Measurements from ENCODE around the gene TBC1D5. TPM values are rescaled to one million over a fixed set of nuclear protein-coding genes. Genes with fewer than 3 reads are reported as not detected.

The TBC1D5 gene
- total RNA-seq, 3 donors from 2014 or later, result 70.1 to 109 (median 90.1) TPM

DNA sequence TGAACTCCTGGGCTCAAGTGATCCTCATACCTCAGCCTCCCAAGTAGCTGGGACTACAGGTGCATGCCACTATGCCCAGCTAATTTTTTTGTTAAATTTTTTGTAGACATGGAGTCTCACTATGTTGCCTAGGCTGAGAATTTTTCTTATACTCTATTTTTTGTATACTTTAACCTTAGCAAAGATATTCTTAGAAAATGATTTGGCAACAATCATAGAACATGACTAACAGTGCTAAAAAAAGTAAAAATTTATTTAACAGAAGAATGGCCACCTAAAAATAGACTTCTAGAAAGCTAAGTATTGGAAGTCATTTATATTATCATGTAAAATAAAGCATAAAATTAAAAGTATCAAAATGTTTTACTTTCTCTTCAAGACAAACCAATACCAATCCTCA is 535.4 kb downstream of the TBC1D5 start:
- H3K4me1 ChIP-seq, result no peaks in the 10 kb centered on the region
- no peak overlapping the region for H3K4me3 ChIP-seq
- H3K27me3 ChIP-seq, result no peaks in the 10 kb centered on the region
- DNase-seq (ENCODE audit: low spot score in 2 of 2), result no peak
- no peak for TF ChIP-seq POLR2A (IDR thresholded peaks at IDR 0.05)
- TF ChIP-seq, protein P1, sequence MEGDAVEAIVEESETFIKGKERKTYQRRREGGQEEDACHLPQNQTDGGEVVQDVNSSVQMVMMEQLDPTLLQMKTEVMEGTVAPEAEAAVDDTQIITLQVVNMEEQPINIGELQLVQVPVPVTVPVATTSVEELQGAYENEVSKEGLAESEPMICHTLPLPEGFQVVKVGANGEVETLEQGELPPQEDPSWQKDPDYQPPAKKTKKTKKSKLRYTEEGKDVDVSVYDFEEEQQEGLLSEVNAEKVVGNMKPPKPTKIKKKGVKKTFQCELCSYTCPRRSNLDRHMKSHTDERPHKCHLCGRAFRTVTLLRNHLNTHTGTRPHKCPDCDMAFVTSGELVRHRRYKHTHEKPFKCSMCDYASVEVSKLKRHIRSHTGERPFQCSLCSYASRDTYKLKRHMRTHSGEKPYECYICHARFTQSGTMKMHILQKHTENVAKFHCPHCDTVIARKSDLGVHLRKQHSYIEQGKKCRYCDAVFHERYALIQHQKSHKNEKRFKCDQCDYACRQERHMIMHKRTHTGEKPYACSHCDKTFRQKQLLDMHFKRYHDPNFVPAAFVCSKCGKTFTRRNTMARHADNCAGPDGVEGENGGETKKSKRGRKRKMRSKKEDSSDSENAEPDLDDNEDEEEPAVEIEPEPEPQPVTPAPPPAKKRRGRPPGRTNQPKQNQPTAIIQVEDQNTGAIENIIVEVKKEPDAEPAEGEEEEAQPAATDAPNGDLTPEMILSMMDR (IDR thresholded peaks at IDR 0.05), result no peak
- no peak for TF ChIP-seq POLR2AphosphoS5 (IDR thresholded peaks at IDR 0.05)
- intact Hi-C loops (cut with DNase I; ENCODE audit: low total_unique reads), result no loop called here
- H3K9me3 ChIP-seq, result peaks cover 12 to 15% of the 10 kb centered on the region in 2 donors
- no peaks in the 10 kb centered on the region for H3K36me3 ChIP-seq
- no peak overlapping the region for H3K27ac ChIP-seq

GRCh38 chr3:17204049-17204650 is 538.3 kb downstream of the TBC1D5 start:
- peaks cover 15% of the 10 kb centered on the region in 2 donors for H3K9me3 ChIP-seq
- intact Hi-C loops (cut with DNase I; ENCODE audit: low total_unique reads), result no loop called here
- no peak for DNase-seq (ENCODE audit: low spot score in 2 of 2)

GRCh38 chr3:17201538-17201937 is 540.9 kb downstream of the TBC1D5 start:
- DNase-seq (ENCODE audit: low spot score in 2 of 2), result no peak
- intact Hi-C loops (cut with DNase I; ENCODE audit: low total_unique reads), result no loop called here
- Histone ChIP-seq H3K27me3 (no peaks in the 10 kb centered on the region), H3K36me3 (no peaks in the 10 kb centered on the region), H3K4me1 (no peaks in the 10 kb centered on the region), H3K4me3 (no peak overlapping the region), H3K9me3 (peaks cover 15% of the 10 kb centered on the region in 2 donors), H3K27ac (no peak overlapping the region)
- TF ChIP-seq, protein P1 (IDR thresholded peaks at IDR 0.05), result no peak
- TF ChIP-seq POLR2AphosphoS5 (IDR thresholded peaks at IDR 0.05) (no peak), POLR2A (IDR thresholded peaks at IDR 0.05) (no peak)

More at GRCh38 chr3:17204049-17204650, 538.3 kb downstream of the TBC1D5 start:
- Histone ChIP-seq H3K4me1 (no peaks in the 10 kb centered on the region), H3K36me3 (no peaks in the 10 kb centered on the region), H3K27me3 (no peaks in the 10 kb centered on the region), H3K4me3 (no peak overlapping the region), H3K27ac (no peak overlapping the region)
- TF ChIP-seq POLR2A (IDR thresholded peaks at IDR 0.05) (no peak), POLR2AphosphoS5 (IDR thresholded peaks at IDR 0.05) (no peak)
- TF ChIP-seq, protein P1 (IDR thresholded peaks at IDR 0.05), result no peak

- Histone ChIP-seq H3K27ac (no peak overlapping the region), H3K4me1 (no peaks in the 10 kb centered on the region), H3K9me3 (no peaks in the 10 kb centered on the region), H3K36me3 (no peaks in the 10 kb centered on the region), H3K4me3 (no peak overlapping the region), H3K27me3 (no peaks in the 10 kb centered on the region)
- intact Hi-C loops (cut with DNase I; ENCODE audit: low total_unique reads), result no loop called here
- TF ChIP-seq POLR2A (IDR thresholded peaks at IDR 0.05) (no peak), POLR2AphosphoS5 (IDR thresholded peaks at IDR 0.05) (no peak)
- TF ChIP-seq, protein P1 (IDR thresholded peaks at IDR 0.05), result no peak
- no peak for DNase-seq (ENCODE audit: low spot score in 2 of 2)
Measured at GRCh38 chr3:17195856-17196604, 546.4 kb downstream of the TBC1D5 start.

DNA sequence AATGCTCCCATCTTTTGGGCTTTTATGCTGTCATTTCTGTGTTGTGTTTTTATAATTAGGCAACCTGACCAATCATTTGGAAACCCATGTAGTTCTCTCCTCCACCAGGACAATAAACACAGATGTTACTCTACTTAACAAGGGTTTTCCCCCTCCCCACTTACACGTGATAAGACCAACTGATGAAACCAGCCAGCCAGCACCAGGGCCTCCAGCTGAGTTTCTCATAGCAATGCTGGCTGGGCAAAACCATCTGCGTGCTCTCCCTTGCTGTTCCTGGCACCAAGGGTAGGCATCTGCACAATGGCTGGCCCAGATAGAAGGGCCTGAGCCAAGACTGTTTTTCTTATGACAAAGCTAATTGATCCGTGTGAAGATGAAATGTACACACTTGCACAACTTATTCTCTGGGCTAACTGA is 547.2 kb downstream of the TBC1D5 start:
- Histone ChIP-seq H3K27me3 (no peaks in the 10 kb centered on the region), H3K27ac (no peak overlapping the region), H3K9me3 (no peaks in the 10 kb centered on the region), H3K36me3 (no peaks in the 10 kb centered on the region), H3K4me3 (no peak overlapping the region), H3K4me1 (no peaks in the 10 kb centered on the region)
- intact Hi-C loops (cut with DNase I; ENCODE audit: low total_unique reads), result no loop called here
- DNase-seq (ENCODE audit: low spot score in 2 of 2), result no peak
- TF ChIP-seq POLR2AphosphoS5 (IDR thresholded peaks at IDR 0.05), result no peak
- TF ChIP-seq, protein P1 (IDR thresholded peaks at IDR 0.05), result no peak
- TF ChIP-seq POLR2A (IDR thresholded peaks at IDR 0.05), result no peak

All from breast epithelium (tissue), 4 donors.